22Rv1 (cell line): ENCODE results near the gene ZNF358.

ENCODE experiments used
- H3K27ac ChIP-seq: fragments of 450-650 bp; 2 replicates; pipeline ENCODE4 v1.5.1; 2017
- ZFX ChIP-seq: fragments of 450-650 bp; IDR thresholded peaks from 2 replicates; pipeline ENCODE4 v1.6.1; 2017; ENCODE audit warnings: antibody characterized with exemption, borderline replicate concordance
- TF ChIP-seq, protein P1 (sequence below): fragments of 450-650 bp; IDR thresholded peaks from 2 replicates; pipeline ENCODE4 v1.5.1; 2017; ENCODE audit warnings: mild to moderate bottlenecking

ZNF358 gene

DNA sequence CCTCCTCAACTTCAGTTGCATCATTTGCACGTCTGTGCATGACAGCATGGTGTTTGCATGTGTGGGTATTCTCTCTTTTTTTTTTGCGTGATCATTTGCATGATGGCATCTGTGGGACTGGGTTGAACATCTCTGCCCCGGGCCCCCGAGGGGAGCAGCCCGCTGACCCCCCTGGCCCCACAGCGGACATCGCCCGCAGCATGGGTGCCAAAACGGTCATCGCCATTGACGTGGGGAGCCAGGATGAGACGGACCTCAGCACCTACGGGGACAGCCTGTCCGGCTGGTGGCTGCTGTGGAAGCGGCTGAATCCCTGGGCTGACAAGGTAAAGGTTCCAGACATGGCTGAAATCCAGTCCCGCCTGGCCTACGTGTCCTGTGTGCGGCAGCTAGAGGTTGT, 42.8 kb downstream of the ZNF358 start:
- H3K27ac ChIP-seq: no peak overlapping the region
- TF ChIP-seq, protein P1, sequence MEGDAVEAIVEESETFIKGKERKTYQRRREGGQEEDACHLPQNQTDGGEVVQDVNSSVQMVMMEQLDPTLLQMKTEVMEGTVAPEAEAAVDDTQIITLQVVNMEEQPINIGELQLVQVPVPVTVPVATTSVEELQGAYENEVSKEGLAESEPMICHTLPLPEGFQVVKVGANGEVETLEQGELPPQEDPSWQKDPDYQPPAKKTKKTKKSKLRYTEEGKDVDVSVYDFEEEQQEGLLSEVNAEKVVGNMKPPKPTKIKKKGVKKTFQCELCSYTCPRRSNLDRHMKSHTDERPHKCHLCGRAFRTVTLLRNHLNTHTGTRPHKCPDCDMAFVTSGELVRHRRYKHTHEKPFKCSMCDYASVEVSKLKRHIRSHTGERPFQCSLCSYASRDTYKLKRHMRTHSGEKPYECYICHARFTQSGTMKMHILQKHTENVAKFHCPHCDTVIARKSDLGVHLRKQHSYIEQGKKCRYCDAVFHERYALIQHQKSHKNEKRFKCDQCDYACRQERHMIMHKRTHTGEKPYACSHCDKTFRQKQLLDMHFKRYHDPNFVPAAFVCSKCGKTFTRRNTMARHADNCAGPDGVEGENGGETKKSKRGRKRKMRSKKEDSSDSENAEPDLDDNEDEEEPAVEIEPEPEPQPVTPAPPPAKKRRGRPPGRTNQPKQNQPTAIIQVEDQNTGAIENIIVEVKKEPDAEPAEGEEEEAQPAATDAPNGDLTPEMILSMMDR: no peak
- TF ChIP-seq ZFX: no peak

DNA sequence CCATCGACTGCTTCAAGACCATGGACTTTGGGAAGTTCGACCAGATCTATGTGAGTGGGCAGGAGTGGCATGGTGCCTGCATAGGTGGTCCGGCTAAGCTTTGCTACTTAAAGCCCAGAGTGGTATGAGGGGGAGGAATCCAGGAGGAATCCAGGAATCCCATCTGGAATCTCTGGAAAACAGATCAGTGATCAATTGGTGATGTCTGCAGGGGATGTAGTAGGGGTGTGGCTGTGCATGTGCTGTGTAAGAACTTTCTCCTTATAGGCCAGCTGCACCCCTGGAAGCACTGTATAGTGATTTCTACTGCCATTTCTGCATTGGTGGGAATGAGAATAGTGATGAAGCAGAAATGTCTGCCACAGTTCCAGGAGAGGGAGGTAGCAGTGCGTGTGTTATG, 43.2 kb downstream of the ZNF358 start:
- TF ChIP-seq, protein P1: no peak
- no peak for TF ChIP-seq ZFX
- H3K27ac ChIP-seq: no peak overlapping the region

DNA sequence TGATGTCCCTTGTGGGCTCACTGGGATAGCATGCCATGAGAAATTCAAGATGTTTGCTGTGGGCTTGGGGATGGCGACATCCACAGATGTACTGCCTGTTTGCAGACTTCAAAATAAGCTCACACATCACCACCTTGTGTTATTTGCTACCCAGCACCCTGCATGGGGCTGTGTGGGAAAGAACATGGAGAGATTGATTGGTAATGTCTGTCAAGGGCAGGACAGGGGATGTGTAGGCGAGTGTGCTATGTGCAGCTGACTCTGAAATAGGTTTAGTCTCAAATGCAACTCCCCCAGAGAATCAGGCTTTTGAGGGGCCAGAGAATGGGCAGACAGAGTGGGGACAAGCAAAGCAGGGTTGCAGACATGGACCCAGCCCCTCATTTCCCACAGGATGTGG, 44.4 kb downstream of the ZNF358 start:
- TF ChIP-seq, protein P1: no peak
- no peak for TF ChIP-seq ZFX
- no peak overlapping the region for H3K27ac ChIP-seq

DNA sequence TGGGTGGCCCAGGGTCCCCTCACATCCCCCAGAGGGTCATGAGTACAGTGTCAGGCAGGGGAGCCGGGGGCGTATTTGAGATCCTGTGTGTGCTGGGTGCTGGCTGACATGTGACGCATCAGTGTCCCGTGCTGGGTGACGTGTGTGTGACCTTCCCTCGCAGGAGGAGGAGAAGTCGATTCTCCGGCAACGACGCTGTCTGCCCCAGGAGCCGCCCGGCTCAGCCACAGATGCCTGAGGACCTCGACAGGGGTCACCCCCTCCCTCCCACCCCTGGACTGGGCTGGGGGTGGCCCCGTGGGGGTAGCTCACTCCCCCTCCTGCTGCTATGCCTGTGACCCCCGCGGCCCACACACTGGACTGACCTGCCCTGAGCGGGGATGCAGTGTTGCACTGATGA, 45.4 kb downstream of the ZNF358 start:
- no peak for TF ChIP-seq ZFX
- TF ChIP-seq, protein P1: no peak
- H3K27ac ChIP-seq: no peak overlapping the region

DNA sequence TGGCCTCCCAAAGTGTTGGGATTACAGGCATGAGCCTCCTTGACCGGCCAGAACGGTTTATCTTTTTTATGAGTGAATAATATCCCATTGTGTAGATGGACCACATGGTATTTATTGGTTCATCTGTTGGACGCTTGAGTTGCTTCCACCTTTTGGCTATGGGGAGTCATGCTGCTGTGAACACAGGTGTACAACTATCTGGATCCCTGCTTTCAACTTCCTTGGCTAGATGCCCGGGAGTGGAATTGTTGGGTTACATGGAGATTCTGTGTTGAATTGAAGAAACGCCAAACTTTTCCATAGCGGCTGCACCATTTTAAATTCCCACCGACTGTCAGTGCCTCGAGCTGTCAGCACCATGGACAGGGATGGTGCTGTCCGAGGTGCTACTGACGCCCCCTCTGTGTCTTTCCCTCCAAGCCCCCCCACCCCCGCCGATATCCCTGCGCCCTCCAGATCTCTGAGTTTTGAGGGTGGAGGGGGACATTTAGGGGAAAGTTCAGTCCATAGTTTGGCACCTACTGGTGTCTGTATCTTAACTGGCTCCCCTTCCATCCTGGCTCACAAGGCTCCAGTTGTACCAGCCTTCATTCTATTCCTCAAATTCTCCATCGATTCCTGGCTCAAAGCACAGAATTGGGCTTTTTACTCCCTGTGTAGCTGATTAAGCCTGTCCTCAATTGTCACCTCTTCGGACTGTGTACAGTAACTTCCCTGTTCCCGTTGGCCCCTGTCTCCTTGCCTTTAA, 46.9 kb downstream of the ZNF358 start:
- no peak overlapping the region for H3K27ac ChIP-seq
- TF ChIP-seq ZFX: no peak
- TF ChIP-seq, protein P1: no peak

DNA sequence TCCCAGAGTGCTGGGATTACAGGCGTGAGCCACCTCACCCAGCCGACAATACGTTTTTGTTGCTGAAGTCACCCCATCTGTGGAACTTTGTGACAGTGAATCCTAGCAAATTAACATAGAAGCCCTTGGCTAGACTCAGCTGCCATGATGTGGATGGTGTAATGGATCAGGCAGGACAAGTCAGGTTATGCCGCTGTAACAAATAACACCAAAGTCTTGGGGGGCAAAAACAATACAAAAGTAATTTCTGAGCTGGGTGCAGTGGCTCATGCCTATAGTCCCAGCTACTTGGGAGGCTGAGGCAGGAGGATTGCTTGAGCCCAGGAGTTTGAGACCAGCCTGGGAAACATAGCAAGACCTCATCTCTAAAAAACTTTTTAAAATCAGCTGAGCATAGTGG, 49.0 kb downstream of the ZNF358 start:
- H3K27ac ChIP-seq: no peak overlapping the region
- TF ChIP-seq, protein P1: no peak
- TF ChIP-seq ZFX: no peak

DNA sequence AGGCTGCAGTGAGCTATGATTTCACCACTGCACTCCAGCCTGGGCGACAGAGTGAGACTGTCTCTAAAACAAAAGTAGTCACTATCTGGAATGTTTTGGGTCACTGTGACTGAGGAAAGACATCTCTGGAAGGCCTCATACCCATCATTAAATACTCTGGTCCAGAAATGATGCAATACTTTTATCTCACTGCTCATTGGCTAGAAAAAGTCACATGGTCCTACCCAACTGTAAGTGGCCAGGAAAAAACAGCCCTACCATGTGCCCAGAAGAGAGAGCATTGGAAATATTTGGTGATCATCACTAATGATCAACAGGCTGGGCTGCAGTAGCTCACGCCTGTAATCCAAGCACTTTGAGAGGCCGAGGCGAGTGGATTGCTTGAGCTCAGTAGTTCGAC, 49.4 kb downstream of the ZNF358 start:
- TF ChIP-seq ZFX: no peak
- TF ChIP-seq, protein P1: no peak
- no peak overlapping the region for H3K27ac ChIP-seq
